HG03571 (cell line): ENCODE results near the gene MRPL27.
A peak's percentile ranks its signal among the peaks of the same experiment; 100 is the strongest.
"Not testable (repeated sequence)": the region's sequence is repeated elsewhere in the genome, so short reads cannot be mapped to it uniquely, and the experiment has no call there.

Experiments
- ATAC-seq: cut with Tn5 transposase; IDR thresholded peaks from one replicate; pipeline ENCODE4 v1.9.1; 2021; ENCODE audit not compliant: unreplicated experiment

Gene MRPL27

DNA sequence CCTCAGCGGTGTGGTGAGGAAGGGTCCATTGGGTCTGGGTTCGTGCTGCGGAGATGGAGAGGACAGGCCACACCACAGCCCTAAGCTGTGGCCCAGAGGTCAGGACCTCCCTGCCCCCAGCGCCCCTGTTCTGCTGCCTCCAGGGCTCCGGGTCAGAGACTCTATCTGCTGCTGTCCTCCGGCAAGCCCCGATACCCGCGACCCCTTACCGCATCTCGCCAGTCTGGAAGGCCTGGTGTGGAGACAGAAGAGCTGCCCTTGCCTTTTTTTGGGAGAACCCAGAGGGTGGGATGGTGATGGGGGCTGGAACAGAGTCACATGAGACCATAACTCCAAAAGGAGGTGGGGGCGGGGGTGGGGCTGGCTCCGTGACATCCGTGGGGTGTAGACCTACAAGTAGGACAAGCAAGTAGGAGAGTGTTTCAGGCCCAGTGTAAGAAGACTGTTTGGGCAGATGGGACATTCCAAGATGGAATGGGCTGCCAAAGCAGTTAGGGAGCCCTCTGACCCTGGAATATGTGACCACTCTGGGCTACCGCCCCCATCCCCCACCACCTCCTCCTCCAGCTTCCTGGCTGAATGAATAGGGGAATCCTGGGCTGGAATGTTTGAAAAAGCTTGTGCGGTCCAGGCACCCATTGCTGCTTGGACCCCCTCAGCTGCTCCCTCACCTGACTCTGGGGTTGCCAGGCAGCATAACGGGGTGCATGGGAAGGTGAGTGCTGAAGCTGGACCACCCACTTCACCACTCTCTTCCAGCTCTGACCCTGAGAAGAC lies 25.7 kb downstream of the MRPL27 start:
- ATAC-seq, result no peak

DNA sequence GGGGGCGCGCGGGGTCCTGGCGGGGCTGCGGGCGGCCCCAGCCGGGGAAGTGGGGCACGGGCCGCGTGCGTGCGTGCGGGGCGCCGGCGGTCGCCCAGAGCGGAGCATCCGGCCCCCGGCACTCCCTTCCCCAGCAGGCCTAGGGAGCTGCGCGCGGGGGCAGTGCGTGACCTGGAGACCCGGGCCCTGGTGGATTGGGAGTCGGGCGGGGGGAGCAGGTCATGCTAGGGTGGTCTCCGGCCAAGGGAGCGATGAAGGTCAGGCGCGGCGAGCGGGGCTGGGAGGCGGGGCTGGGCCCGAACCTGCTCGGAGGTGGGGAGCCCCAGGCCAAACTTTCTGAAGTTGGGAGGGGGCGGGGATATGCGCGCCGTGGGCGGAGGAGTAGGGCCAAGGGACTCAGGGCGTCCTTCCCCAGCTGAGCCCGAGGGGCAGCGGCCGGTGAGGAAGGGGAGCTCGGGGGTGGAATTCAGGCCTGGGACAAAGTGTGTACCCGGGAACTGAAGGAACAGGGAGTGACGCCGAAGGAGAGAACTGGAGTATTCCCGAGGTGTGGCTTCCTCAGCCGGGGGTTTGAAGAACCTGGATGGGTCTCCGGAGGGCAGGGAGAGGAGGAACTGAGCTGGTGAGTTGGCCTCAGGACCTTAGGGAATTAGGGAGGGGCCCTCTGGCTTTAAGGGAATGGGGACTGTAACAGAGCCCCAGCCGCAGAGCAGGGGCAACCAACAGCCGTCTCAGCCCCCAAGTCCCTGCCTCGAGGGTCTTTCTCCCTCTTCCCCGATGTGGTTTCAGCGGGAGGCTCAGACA lies 26.5 kb downstream of the MRPL27 start:
- ATAC-seq, result peak; percentile 28

DNA sequence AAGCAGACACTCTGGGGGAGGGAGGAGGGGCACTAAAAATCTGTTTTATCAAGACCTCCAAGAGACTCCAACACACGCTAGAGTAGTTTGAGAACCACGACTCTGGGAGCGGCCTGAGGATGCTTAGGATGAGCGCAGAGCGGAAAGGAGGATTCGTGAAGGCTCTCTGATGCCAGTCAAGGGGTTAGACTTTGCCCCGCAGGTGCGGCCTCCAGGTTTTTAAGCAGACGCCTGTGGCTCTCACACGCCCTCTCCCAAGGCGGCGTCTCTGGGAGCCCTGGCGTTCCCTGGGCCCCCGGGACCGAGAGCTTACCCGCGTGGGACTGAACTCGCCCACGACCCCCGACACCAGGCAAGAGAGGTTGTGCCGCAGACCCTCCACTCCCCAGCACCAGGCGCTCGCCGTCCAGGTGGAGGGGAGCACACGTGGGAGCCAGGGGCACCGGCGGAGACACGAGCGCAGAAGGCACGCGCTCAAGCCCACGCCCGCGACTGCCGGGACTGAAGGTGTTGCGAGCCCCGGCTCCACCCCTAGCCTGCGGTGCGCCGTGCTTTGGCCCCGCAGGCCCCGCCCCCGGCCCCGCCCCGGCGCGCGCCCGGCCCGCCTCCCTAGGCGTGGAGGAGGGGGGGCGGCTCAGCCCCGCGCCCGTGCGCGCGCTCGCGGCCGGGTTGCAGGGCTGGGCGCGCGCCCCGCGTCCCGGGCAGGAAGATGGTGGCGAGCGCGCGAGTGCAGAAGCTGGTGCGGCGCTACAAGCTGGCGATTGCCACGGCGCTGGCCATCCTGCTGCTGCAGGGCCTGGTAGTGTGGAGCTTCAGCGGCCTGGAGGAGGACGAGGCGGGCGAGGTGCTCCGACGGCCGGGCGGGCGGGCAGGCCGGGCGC lies 27.3 kb downstream of the MRPL27 start, which contains the start of gene XYLT2:
Gene XYLT2 (plus strand): TSS at position 695 of the 881 bp plus-strand sequence. CDS start 15 bp downstream, at position 710.
- peak; percentile 71 for ATAC-seq

DNA sequence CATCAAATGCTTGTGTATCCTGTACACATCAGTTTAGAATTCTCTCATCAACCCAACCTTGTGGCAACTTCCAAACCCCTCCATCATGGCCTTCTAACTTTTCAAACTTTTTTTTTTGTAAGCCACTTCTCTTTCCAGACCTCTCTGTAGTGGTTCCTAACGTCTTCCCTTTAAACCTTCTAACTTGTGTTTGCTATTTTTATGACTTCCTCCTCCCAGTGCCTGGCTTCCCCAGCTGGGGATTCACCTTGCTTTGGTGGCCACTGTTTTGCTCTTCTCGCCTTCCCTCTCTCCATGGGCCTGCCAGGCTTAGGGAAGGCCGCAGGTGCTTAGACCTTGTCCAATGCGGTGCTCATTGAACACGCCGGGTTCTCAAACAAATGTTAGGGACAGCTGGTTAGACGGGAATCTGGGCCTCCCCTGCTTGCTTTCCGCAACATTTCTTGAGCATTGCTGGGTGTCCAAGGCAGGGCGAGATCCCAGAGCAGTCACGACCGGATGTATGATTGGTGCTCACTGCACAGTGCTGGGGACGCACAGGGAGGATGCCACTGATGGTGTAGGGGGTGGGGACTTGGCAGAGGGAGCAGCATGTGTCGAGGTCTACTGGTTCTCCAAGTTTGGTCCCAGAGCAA lies 28.1 kb downstream of the MRPL27 start:
- ATAC-seq, result no peak

DNA sequence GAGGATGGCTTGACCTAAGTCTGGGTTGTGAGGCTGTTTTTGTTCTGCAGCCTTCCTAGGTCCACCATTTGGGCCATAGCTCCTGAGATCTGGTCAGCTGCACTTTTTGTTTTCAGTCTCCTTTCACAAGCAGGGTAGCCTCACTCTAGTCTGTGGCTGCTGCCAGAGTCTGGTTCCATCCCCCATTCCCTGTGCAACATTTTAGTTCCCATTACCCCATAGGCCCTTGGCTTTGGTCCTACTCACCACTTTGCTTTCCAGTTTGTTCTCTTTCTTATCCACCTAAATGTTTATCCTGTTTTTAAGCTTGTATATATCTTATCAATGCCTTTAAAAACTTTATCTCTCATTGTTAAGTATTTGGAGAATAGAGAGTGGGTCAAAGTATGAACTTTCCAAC lies 33.6 kb downstream of the MRPL27 start:
- ATAC-seq, result no peak

DNA sequence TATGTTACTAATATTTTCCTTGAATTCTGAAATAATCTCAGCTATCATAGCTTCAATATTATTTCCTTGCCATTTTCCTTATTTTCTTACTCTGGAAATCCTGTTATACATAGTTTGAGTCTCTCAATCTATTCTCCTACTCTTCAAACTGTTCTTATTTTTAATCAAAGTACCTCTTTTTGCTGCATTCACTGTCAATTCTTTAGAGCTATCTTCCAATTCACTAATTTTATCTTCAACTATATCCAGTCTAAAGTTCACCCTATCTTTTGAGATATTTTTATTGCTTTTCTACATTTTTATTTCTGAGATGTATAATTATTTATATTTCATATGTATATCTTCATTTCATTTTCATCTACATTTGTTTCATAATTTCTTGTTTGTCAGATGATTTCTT lies 34.3 kb downstream of the MRPL27 start:
- no peak for ATAC-seq

DNA sequence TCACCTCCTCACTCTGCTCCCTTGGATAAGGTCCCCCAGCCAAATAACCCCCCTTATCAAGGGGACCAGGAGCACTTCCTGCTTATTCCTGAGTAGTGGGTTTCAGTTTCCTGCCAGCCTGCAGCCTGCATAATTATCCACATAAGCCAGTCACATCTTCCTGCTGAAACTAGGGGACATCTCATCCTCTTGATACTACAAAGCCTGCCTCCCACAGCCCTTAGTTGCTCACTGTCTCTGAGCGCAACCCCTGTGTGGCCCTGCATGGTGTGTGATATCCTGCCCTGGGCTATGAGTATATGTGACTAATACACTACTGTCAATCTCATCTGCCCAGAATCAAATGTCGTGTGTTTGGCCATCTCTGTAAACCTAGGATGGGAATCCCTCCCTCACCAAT lies 35.0 kb downstream of the MRPL27 start:
- no peak for ATAC-seq

DNA sequence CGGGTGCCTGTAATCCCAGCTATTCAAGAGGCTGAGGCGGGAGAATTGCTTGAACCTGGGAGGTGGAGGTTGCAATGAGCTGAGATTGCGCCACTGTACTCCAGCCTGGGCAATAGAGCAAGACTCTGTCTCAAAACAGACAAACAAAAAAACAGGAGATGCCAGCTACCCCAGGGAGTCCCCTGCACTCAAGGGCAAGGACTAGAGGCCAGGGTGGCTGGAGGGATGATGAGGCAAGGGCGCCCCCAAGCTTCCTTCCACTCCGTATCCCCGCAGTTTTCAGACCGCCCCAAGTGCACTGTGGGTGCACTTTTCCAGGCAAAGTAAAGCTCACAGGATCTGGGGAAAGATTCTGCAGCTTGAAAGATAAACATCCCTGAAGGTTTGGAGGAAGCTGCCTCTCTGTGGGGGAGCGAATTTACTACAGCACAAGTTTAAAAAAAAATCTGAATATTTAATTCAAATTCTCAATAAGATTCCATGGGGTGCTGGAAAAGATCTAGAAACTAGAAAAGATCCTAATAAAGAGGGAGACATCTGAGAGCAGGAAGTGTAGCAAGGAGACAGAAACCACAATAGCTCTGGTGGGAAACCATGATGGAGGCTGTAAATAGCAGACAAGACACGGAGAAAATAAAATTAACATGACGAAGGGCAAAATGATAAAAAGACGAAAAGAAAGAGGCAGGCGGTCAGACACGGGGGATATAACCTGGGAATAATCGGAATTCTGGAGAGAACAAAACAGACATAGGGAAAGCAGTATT lies 39.5 kb downstream of the MRPL27 start:
- not testable (repeated sequence) for ATAC-seq

DNA sequence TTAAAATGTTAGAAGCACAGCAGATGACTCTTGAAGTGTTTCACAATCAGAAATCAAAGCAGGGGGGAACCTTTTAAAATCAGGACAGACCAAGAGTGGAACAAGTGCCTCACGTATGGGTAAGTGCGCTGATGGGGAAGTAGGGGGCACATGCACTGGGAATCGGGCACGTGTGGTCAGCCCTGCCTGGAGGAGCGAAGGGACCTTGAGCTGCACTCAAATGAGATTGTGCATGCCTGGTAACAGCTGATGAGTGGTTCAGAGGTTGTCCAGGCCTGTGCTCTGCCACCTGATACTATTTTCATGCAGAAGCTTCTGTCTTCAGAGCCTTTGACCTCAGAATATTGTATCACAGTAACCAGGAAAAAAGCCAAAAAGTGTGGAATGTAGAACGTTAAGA lies 40.8 kb downstream of the MRPL27 start:
- ATAC-seq, result no peak

DNA sequence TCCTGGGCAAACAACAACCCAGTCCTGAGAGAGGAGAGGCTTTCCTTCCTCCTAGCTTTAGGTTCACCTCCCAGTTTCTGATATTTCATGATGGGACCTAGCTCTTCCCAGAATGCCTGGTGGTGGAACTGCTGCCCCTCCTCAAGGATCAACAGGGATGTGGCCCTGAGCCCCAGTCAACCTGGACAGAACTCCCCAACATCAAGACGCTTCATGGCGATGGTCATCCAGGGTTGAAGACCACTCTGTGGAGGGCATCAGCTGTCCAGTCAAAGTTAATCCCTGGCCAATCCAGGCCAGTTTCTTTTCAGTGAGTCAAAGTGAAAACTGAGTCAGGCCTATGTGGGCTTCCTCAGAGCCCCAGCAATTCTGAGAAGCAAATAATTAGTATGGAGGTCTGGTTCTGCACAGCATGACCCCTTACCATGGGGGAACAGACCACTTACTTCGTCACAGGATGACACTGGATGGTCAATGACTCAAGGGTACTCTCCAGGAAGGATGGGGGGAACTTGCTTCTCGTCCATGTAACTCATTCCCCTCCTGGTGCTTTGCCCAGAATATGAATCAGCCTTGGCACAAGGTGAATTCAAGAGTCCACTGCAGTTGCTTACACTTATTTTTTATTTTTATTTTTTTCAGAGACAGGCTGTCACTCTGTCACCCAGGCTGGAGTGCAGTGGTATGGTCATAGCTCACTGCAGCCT lies 41.7 kb downstream of the MRPL27 start:
- no peak for ATAC-seq

DNA sequence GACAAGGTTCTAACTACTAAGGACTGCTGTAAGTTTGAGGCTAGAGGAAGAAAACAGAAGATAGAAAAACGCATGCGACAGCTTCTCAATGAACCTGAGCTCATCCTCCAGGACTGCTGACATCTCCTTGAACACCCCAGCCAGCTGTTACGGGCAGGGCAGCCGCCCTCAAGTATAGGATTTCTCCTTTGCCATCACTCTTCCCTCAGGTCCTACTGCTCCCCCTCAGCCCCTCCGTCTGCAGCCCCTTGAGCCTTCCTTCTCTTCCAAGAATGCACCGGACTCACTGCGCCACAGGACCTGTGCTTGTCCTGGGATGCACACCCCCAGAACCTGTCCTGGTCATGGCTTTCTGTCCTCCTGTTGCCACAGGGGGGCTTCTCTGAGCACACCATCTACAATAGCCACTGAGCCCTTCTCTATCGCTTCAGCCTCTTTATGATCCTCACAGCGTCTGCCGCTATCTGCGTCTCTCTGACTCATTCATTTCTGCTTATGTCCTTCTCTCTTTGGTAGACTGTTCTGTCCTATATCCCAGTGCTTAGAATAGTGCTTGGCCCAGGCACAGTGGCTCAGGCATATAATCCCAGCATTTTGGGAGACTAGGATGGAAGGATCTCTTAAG lies 42.7 kb downstream of the MRPL27 start:
- ATAC-seq, result no peak

DNA sequence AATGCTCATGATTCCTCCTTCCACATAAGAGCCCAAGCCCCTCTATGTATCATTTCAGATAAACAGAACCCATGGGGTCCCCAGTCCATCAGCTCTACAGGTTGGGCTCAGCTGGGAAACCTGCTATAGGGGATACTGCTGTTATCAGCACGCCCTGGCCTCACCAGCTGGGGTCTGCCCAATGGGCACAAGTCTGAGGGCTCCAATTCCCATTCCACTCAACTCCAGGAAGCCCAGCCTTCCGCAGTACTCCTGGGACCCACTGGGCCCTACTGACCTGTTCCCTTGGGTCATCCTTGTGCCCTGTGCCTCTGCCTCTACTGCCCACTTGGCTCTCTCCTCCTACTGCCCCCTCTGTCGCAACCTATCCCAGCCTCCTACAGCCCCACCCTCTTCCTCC lies 43.3 kb downstream of the MRPL27 start:
- no peak for ATAC-seq

DNA sequence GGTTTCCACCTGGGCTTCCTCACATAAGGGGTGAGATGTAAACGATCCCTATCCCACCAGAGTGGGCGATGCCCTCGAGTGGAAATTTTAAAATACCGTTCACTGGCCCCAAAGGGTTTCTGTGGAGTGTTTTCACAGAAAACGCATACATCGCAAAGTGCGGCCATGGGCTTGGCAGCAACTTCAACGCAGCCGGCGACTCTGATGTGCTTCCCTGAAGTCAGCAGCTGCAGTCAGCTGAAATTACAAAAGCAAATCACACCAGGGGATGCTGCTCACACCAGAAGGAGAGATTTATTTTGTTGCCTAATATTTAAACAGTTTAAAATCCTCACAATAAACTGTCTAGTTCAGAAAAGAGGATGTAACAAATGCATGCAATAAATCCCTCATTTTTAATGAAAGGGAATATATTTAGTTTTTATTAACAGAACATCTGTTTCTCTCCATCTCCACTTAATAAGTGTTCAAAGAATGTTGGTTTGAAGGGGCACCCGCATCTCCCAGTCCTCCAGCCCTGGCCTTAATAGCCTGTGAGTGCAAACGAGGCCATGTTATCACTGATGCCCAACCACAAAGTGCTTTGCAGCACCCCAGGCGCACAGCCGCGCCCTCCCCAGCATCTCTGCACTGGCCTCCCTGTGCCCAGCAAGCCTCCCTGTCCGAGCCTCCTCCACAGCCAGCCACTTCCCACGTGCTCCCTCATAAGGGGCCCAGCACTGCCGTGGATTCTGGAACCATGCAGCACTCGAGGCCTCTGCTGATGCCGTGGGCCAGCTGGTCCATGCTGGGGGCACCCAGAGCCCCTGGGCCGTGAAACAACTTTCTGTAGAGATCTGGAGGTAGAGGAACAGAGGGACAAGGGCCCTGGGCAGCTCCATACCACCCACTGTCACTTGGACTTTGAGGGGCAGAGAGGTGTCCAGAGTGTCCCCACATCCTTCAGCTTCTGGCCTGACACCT lies 44.3 kb downstream of the MRPL27 start:
- ATAC-seq, result no peak

DNA sequence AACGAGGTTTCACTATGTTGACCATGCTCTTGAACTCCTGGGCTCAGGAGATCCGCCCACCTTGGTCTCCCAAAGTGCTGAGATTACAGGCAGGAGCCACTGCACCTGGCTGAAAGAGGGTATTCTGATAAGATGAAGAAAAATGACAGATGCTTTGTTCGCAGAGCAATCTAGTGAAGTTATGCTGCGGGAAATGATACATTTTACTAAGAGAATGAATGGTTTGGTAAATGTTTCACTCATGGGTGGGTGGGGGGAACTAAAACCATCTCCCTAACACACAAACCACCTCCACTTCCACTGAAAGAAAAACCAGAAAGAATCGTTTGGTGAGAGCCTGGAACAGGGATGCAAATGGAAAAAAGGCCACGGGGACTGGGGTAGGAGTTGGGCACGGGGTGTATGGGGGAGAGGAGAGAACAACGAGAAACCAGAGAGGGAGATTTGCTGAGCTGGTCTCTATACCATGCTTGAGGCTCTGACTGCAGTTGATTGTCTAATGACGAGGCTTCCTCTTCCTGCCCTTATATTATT lies 46.1 kb downstream of the MRPL27 start:
- no peak for ATAC-seq

DNA sequence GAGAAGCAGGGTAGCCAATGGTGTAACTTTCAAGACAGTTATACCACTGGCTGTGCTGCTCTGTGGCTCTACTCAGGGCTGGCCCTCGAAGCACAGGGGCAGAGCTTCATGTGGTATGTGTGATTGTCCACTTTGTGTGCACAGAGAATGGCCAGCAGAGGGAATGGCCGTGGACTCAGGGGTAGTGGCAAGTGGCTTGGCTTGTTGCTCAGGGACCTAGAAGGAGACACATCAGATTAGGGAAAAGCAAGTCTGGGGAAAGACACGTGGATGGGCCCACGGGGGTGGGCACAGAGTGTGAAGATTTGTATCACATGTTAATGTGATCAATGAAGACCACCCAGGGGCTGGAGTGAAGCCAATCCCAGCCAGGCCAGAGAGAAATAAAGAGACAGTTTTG lies 47.1 kb downstream of the MRPL27 start:
- no peak for ATAC-seq

DNA sequence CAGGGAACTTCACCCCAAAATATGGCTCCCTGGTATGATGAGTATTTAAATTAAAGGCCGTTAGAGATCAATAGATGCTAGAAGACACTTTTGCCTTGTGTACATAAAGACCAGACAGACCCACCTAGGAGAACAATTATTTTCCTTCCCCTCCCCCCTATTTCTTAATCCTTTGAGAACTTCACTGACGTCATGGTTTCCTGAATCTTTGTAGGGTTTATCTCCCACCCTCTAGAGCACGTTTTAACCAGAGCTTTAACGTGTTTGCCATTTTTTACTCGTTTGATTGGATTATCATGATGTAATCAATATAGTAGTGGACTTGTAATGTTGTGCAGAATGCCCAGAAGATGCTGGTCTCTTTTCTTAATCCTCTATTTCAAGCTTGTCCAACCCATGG lies 49.9 kb downstream of the MRPL27 start:
- ATAC-seq, result no peak

DNA sequence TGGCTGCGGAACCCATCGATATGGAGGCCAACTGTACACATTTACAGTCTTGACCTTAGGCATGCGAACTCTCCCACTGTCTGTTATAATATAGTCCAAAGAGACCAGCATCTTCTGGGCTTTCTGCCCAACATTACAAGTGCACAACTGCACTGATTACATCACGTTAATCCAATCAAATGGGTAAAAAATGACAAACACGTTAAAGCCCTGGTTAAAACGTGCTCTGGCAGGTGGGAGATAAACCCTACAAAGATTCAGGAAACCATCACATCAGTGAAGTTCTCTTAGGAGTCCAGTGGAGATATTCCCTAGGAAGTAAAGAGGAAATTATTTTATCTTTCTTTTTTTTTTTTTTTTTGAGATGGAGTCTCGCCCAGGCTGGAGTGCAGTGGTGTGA lies 50.7 kb downstream of the MRPL27 start:
- ATAC-seq, result no peak
